Stimulated activated CD4-positive, alpha-beta T cell treated with anti-CD3 and anti-CD28 coated beads, Interleukin-2, amount 100 ng/mL, for 4 hours (primary cell): ENCODE results near the gene ACOD1.
A peak's percentile ranks its signal among the peaks of the same experiment; 100 is the strongest.
"Not testable (repeated sequence)": the region's sequence is repeated elsewhere in the genome, so short reads cannot be mapped to it uniquely, and the experiment has no call there.

Experiments used
- DNase-seq: peaks from one replicate; pipeline ENCODE4 v3.0.0-alpha.2; 2020; ENCODE audit warnings: low read depth

Gene ACOD1

GRCh38 chr13:76948149-76948548 is at the start of gene ACOD1:
Gene ACOD1 (plus strand): TSS chr13:76948511. CDS start chr13:76948559, 48 bp downstream.
- no peak for DNase-seq

GRCh38 chr13:76899066-76899465 is 49.2 kb upstream of the ACOD1 start:
- DNase-seq: not testable (repeated sequence)

- peak; percentile 62 for DNase-seq
These were observed 44.7 kb upstream of the ACOD1 start for GRCh38 chr13:76903544-76904162.

- DNase-seq: no peak
These were observed 43.8 kb upstream of the ACOD1 start for GRCh38 chr13:76904507-76904906.

- no peak for DNase-seq
These were observed 35.8 kb upstream of the ACOD1 start for GRCh38 chr13:76912476-76912875.

- DNase-seq: no peak
These were observed 34.4 kb upstream of the ACOD1 start for GRCh38 chr13:76913898-76914297.

- no peak for DNase-seq
These were observed 31.2 kb upstream of the ACOD1 start for GRCh38 chr13:76917095-76917494.

GRCh38 chr13:76917755-76918481 is 30.4 kb upstream of the ACOD1 start:
- DNase-seq: not testable (repeated sequence)

- DNase-seq: no peak
These were observed 26.8 kb upstream of the ACOD1 start for GRCh38 chr13:76921516-76921915.

- no peak for DNase-seq
These were observed 23.2 kb upstream of the ACOD1 start for GRCh38 chr13:76925115-76925514.

GRCh38 chr13:76927955-76928354 is 20.4 kb upstream of the ACOD1 start:
- no peak for DNase-seq

GRCh38 chr13:76928456-76928855 is 19.9 kb upstream of the ACOD1 start:
- DNase-seq: no peak

- no peak for DNase-seq
These were observed 19.0 kb upstream of the ACOD1 start for GRCh38 chr13:76929320-76929719.

GRCh38 chr13:76929851-76930374 is 18.4 kb upstream of the ACOD1 start:
- no peak for DNase-seq

- no peak for DNase-seq
These were observed 16.2 kb upstream of the ACOD1 start for GRCh38 chr13:76932076-76932475.

- DNase-seq: no peak
These were observed 13.6 kb upstream of the ACOD1 start for GRCh38 chr13:76934671-76935070.

GRCh38 chr13:76936763-76937162 is 11.5 kb upstream of the ACOD1 start:
- DNase-seq: no peak

- no peak for DNase-seq
These were observed 11.0 kb upstream of the ACOD1 start for GRCh38 chr13:76937281-76937820.

- no peak for DNase-seq
These were observed 9.1 kb upstream of the ACOD1 start for GRCh38 chr13:76939215-76939614.

GRCh38 chr13:76942363-76942762 is 5.9 kb upstream of the ACOD1 start:
- DNase-seq: no peak

GRCh38 chr13:76943646-76944045 is 4.7 kb upstream of the ACOD1 start:
- DNase-seq: no peak

GRCh38 chr13:76944456-76944855 is 3.9 kb upstream of the ACOD1 start:
- no peak for DNase-seq

GRCh38 chr13:76950101-76950500 is 1.8 kb downstream of the ACOD1 start:
- no peak for DNase-seq
